OCI-LY1 (cell line): Measurements from ENCODE around the gene ARL8A.

Source experiments
- CTCF ChIP-seq: fragments of 200-600 bp; sonication (generic), shearing (Covaris generic); IDR thresholded peaks from 2 replicates; pipeline ENCODE4 v1.5.1; 2017; ENCODE audit warnings: mild to moderate bottlenecking, antibody characterized with exemption, low read length, moderate library complexity, mixed read lengths
- EZH2 ChIP-seq: fragments of 200-600 bp; sonication (generic), shearing (Covaris generic); IDR thresholded peaks from 2 replicates; pipeline ENCODE4 v1.8.0; 2017; ENCODE audit warnings: borderline replicate concordance, mixed run types, mild to moderate bottlenecking, antibody characterized with exemption, low read length, moderate library complexity, mixed read lengths

GRCh38 chr1:202127836-202128622 is 16.5 kb downstream of the ARL8A start:
- no peak for TF ChIP-seq EZH2
- no peak for TF ChIP-seq CTCF
